ENCODE data around the gene PDX1.
"Not testable (repeated sequence)": the region's sequence is repeated elsewhere in the genome, so short reads cannot be mapped to it uniquely, and the experiment has no call there.

PDX1 gene

GRCh38 chr13:27956576-27957300 lies 36.9 kb downstream of the PDX1 start:
- no peak for DNase-seq

GRCh38 chr13:27959976-27960361 lies 40.2 kb downstream of the PDX1 start:
- no peak for DNase-seq

DNA sequence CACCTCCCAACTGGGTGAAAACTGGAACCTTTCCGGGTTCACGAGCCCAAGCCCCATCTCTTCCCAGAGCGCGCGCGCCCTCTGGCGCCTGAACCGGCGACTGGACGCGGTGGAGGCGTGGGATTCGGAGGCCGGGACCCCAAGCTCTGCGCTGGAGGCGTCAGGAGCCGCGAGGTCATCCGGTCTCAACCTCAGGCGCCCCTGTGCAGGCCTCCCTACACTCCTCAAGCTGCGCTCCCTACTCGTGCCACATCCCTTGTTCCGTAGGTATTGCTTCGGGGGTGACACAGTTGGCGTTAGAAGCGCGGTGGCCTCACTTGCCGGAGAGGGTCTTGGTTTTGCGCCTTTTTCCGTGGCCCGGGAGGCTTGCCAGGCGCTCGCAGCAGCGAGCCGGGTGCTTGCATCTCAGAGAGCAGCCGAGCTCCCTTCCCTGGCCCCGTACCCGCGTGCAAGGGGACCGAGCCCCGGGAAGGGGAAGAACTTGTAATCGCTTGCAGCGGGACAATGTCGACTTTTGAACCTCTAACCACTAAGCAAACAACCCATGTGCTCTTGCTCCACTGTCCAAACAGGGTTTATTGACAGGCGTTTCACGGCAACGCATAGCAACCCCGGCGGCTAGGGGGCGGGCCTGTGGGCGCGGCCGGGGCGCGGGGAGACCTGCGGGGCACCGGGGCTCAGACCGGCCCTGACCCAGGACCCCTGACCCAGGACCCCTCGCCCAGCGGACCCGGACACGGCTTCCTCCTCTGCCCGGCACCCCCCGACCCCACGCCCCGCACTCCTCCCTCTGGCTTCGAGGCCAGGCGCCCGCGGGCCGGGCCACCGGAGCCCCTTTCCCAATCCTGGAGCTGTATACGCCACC lies 40.8 kb downstream of the PDX1 start:
- DNase-seq, result peak in 1 of 14 donors; percentile 5

DNA sequence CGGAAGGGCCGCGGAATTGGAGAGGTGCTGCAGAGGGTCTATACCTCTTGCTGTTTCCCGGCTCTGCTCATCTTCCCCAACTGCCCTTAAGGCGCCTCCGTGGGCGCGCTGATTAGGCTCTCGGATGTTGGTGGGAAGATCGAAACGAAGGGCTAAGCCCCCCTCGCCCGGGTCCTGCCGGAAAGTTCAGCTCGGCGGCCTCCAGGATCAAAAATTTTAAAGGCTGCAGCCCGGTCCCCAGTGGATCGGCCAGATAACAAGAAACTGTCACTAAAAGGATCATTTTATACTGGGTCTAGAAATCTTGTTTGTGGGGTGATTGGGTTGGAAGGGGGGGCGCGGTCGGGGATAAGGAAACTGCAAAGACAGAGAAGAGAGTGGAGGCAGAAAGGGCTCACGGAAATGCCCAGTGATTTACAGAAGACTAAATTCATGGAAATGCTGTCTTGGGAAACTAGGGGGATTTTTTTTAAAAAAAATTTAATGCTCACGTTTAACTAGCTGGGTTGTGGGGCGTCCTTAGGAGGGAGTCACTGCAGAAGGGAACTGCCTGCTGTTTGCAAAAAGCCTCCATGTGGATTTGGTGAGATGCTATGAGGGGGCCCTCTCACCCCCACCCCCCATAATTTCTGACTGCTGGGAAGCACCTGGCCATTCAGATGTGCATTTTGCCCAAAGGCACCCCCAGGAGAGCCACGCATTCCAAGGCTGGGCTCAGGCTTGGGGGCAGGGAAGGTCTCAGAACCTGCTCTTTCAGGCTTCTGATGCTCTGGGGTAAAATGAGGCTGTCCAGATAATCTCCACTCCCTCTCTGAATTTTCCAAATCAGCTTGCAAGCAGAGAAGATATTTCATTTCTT lies 41.7 kb downstream of the PDX1 start:
- DNase-seq, result no peak

DNA sequence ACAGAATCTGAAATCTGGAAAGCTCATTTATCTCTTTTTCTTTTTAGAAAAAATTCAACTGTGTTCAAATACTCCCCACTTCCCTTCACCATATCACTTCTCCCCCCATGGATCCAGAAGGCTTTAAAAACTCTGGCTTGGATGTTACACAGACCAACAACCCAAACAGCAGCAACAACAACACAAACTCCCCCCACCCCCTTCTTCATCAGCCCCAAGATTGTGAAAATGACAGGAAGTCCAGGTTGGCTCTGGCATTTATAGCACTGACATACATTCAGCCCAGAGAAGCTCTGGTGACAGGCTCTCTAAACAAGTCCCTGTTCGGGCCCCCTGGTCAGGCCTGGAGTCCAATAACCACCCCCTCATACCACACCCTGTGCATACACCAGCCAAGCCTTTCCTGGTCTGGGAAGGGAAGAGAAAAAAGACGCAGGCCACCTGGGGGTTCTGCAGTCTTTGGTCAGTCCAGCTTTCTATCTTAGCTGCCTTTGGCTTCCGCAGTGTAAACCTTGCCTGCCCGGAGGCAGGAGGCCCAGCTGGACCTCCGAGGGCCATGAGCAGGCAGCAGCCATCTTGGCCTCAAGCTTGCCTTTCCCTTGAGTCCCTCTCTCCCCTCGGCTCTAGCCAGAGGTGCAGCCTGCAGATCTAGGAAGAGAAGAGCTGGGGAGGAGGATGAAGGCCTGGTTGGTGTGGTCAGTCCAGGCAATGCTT lies 42.5 kb downstream of the PDX1 start:
- no peak for DNase-seq

GRCh38 chr13:27962982-27963381 lies 43.2 kb downstream of the PDX1 start:
- DNase-seq, result no peak

DNA sequence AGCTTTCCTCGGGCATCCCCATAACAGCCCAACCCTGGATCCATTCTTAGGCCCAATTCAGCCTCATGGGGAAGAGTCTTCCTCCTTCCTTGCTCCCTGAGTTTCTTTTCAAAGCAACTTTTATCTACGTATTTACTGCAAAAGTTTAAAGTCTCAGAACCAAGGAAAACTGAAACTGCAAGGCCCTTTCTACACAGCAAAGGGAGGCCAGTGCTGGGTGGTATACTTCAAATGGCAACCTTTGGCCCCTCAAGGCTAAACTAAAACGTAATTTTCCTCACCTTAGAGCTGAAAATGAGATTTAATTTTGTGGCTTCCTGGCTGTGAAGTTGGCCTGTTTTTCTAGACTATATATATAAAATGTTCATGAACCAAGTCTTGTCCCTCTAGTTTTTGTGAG lies 43.7 kb downstream of the PDX1 start:
- no peak for DNase-seq

DNA sequence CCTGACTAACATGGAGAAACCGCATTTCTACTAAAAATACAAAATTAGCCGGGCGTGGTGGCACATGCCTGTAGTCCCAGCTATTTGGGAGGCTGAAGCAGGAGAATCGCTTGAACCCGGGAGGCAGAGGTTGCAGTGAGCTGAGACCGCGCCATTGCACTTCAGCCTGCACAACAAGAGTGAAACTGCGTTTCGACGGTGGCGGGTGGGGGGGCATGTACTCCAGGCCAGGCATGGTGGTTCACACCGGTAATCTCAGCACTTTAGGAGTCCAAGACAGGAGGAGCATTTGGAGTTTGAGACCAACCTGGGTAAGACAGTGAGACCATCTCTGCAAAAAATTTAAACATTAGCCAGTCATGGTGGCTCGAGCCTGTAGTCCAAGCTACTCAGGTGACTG lies 44.4 kb downstream of the PDX1 start:
- not testable (repeated sequence) for DNase-seq

DNA sequence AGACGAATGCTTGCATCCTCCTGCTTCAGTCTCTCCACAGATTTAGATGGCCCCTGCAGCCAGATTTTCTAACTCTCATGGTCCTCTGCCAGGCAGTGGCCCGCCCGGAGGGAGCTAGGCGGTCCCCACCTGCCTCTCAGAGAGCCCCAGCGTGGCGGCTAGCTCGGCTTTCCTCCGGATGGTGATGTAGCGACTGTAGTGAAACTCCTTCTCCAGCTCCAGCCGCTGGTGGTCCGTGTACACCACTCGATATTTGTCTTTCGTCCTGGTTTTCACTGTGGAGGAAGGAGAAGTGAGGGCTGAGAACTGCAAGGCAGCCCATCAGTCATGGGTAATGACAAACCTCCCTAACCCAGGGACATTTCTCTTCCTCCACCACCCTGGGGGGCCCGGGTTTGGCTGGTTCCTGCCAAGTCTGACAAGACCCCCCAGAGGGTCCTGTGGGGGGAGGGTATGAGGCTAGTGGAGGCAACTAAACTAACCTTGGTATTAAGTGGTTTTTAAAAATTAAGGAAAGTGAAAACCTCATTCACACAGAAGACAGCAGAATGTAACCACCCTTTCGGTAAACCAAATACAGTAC lies 45.0 kb downstream of the PDX1 start:
- DNase-seq, result no peak

DNA sequence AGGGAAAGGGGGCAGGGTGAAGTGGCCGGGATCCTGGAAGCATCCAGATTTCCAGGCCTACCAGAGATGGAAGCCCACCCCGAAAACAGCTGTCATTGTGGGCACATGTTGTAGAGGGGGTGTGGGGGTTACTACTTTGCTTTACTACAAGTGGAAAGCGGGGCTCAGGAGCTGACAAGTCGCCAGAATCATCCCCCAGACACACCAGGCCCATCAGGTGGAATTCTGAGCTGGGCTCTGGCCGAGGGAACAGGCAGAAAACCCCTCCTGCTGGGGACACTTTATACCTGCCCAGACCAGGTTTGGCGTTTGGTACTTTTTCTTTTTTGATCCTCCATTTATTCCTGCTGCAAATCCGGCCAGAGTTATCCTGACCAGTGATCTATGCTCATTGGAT lies 45.5 kb downstream of the PDX1 start:
- no peak for DNase-seq

GRCh38 chr13:27965740-27966640 lies 46.2 kb downstream of the PDX1 start:
- no peak for DNase-seq

- DNase-seq, result no peak
Measured at GRCh38 chr13:27966641-27967202, 46.9 kb downstream of the PDX1 start.

DNA sequence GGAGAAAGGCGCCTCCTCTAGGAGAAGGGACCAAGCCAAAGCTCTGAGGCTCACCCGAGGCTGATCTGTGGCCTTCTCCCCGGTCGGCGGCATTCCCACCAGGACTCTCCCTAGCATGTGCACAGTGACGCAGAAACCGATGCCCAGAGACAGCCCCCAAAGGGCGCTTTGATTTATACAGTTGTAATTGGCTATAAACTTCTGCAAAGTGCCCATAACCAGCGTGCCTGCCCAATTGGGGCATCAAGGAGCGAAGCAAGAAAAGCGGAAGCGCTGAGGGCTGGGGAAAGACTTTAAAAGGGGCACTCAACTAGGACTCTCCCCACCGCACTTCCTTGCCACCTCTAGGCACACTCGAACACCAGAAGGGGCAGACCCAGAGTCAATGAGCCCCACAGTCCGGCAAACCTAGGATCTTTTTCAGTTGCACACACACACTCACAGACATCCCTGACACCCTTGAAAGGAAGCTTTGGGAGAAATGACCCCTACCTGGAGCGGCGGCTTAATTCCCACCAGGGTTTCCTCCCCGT lies 47.5 kb downstream of the PDX1 start:
- DNase-seq, result no peak

GRCh38 chr13:27967736-27968315 lies 48.0 kb downstream of the PDX1 start:
- DNase-seq, result no peak

DNA sequence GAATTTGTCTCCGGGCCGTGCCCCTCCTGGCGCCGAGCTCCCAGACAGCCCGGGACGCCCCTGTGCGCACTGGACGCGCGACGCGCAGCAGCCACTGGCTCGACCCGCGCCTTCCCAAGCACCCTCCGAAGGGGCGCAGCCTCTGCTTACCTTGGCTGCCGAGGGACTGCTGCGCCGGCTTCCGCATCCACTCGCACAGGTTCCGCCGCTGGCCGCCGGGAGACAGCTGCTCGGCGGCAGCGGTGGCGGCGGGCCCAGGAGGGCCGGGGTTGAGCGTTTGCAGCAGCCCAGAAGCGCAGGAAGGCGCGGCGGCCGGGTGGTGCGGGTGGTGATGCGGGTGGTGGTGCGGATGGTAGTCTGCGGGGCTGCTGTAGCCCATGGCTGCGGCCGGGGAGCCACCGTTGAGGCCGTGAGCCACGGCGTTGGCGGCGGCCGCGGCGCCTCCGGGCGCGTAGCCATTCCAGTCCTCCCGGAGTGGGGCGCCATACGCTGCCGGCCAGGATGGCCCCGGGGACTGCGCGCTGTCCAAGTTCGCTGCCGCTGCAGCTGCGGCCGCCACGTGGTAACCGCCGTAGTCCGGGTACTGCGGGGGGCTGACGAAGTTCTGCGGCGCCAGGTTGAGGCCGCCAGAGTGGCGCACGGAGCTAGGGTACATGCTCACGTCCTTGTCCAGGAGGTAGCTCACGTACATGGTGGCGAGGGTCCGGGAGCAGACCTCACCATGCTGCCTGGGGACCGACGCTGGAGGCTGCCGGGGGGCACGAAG lies 48.7 kb downstream of the PDX1 start:
- DNase-seq, result no peak

GRCh38 chr13:27969082-27969865 lies 49.5 kb downstream of the PDX1 start, which contains the start of gene CDX2:
TSS of gene CDX2 (minus strand) at chr13:27969315. CDS start at chr13:27969006, 309 bp downstream.
- DNase-seq, result no peak

- DNase-seq, result no peak
Measured at GRCh38 chr13:27969866-27970229, 50.0 kb downstream of the PDX1 start.
